ENCODE measurements around the gene OPN3.

GRCh38 chr1:241591736-241592135 lies 48.4 kb downstream of the OPN3 start:
- TF ChIP-seq CTCF (IDR thresholded peaks at IDR 0.05) (no peak), POLR2AphosphoS5 (IDR thresholded peaks at IDR 0.05; ENCODE audit: insufficient read depth in 1 of 2, low read depth in 1 of 2) (no peak)

Data from vagina (tissue), 2 donors.